Measurements from ENCODE around the gene TMEM62. TPM values are rescaled to one million over a fixed set of nuclear protein-coding genes. Genes with fewer than 3 reads are reported as not detected.

TMEM62 gene
- 1 to 10 TPM; 5.8 to 6.6 TPM for total RNA-seq

DNA sequence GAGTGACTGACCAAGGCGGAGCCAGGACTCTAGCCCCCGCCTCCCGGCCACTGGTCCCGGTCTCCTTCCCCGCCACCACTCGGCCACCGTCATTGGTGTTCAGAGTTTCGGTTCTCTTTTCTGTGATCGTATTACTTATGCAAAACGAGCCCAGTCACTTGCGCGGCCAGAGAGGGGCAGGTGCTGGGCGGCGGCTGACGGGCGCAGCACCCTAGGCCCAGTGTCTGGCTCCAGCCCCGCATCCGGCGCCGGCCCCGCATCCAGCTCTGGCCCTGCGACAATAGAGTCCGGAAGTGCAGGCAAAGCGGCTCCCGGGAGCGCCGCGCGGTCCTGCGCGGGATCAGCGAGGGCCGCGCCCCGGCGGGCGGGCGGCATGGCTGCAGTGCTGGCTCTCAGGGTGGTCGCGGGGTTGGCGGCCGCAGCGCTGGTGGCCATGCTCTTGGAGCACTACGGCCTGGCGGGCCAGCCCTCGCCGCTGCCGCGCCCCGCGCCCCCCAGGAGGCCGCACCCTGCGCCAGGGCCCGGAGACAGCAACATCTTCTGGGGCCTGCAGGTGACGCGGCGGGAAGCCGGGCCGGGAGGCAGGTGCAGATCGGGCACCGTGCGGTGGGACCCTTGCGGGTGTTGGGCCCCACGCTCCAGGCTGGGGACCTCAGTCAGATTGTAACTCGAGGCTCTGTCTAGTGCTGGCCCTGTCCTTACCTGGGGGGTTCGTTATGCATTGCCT is at the start of gene TMEM62:
Gene TMEM62 (plus strand): TSS at position 157 of the 727 bp plus-strand sequence. CDS start 217 bp downstream, at position 374.
- H3K27ac Mint-ChIP-seq = peak within 1 kb of the TSS; percentile 80
- peak; percentile 72 for DNase-seq
- peaks cover 3% of the 10 kb centered on the region for H3K9me3 Mint-ChIP-seq
- H3K27me3 Mint-ChIP-seq (ENCODE audit: low read depth) = peaks cover 6% of the 10 kb centered on the region
- peaks cover 12% of the 10 kb centered on the region for H3K36me3 Mint-ChIP-seq (ENCODE audit: low read depth)
- H3K4me3 Mint-ChIP-seq = peak within 1 kb of the TSS; percentile 84
- H3K4me1 Mint-ChIP-seq (ENCODE audit: low read depth) = peaks cover 16% of the 10 kb centered on the region
- intact Hi-C loops (cut with micrococcal nuclease) = loop anchor here (1.0 to 5.0 kb wide), 3 partner anchors 10 to 396 kb away; partner anchors contain the start of genes CDAN1 and UBR1
- CTCF ChIA-PET = interaction anchor here (0.6 to 1.2 kb wide), 2 partner anchors 18 to 27 kb away, joined by 3 to 5 read pairs; partner anchors contain the start of gene UBR1

GRCh38 chr15:43085921-43086320 is 47.5 kb upstream of the TMEM62 start:
- Mint-ChIP-seq H3K9me3 (no peaks in the 10 kb centered on the region), H3K4me1 (ENCODE audit: low read depth) (peaks cover 14% of the 10 kb centered on the region), H3K36me3 (ENCODE audit: low read depth) (peaks cover 29% of the 10 kb centered on the region), H3K27me3 (ENCODE audit: low read depth) (no peaks in the 10 kb centered on the region), H3K27ac (no peak overlapping the region), H3K4me3 (no peak overlapping the region)
- no peak for DNase-seq
- CTCF ChIA-PET = no interaction called here
- intact Hi-C loops (cut with micrococcal nuclease) = no loop called here

DNA sequence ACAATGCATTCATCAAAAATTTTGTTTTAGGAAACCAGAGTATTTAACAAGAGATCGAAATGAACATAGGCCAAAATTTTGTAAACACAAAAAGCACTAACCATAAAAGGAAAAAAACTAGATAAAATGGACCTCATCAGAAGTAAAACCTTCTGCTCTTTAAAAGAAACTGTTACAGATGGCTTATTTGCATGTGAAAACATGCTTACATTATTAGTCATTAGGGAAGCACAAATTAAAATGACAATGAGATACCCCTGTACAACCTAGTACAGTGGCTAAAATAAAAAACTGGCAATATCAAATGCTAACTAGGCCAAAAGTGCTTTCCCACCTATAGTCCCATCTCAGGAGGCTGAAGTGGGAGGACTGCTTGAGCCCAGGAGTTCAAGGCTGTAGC is 46.8 kb upstream of the TMEM62 start:
- intact Hi-C loops (cut with micrococcal nuclease) = no loop called here
- Mint-ChIP-seq H3K27ac (no peak overlapping the region), H3K27me3 (ENCODE audit: low read depth) (no peaks in the 10 kb centered on the region), H3K36me3 (ENCODE audit: low read depth) (peaks cover 29% of the 10 kb centered on the region), H3K9me3 (no peaks in the 10 kb centered on the region), H3K4me3 (no peak overlapping the region), H3K4me1 (ENCODE audit: low read depth) (peaks cover 14% of the 10 kb centered on the region)
- CTCF ChIA-PET = no interaction called here
- DNase-seq = no peak

DNA sequence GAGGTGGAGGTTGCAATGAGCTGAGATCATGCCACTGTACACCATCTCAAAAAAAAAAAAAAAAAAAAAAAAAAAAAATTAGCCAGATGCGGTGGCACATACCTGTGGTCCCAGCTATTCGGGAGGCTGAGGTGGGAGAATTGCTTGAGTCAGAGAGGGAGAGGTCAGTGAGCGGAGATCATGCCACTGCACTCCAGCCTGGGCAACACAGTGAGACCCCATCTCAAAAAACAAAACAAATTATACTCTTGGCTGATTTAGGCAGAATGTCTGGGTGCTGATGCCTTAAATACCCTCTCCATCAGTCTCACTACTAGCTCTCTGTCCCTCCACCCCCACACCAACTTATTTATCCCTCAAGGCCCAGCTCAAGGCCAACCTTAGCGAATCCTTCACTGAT is 41.5 kb upstream of the TMEM62 start:
- H3K4me3 Mint-ChIP-seq = no peak overlapping the region
- CTCF ChIA-PET = no interaction called here
- no peaks in the 10 kb centered on the region for H3K9me3 Mint-ChIP-seq
- peaks cover 28% of the 10 kb centered on the region for H3K4me1 Mint-ChIP-seq (ENCODE audit: low read depth)
- DNase-seq = no peak
- H3K27ac Mint-ChIP-seq = no peak overlapping the region
- no peaks in the 10 kb centered on the region for H3K27me3 Mint-ChIP-seq (ENCODE audit: low read depth)
- intact Hi-C loops (cut with micrococcal nuclease) = no loop called here
- peaks cover 15% of the 10 kb centered on the region for H3K36me3 Mint-ChIP-seq (ENCODE audit: low read depth)

- H3K27me3 Mint-ChIP-seq (ENCODE audit: low read depth) = no peaks in the 10 kb centered on the region
- no peaks in the 10 kb centered on the region for H3K9me3 Mint-ChIP-seq
- H3K36me3 Mint-ChIP-seq (ENCODE audit: low read depth) = peaks cover 22% of the 10 kb centered on the region
- H3K27ac Mint-ChIP-seq = no peak overlapping the region
- CTCF ChIA-PET = interaction anchor here (0.6 to 1.2 kb wide), 2 partner anchors 13 to 91 kb away, joined by 3 read pairs; no protein-coding TSS in a partner anchor
- intact Hi-C loops (cut with micrococcal nuclease) = no loop called here
- no peak overlapping the region for H3K4me3 Mint-ChIP-seq
- DNase-seq = no peak
- H3K4me1 Mint-ChIP-seq (ENCODE audit: low read depth) = peaks cover 36% of the 10 kb centered on the region
Measured at GRCh38 chr15:43093026-43093425, 40.4 kb upstream of the TMEM62 start.

DNA sequence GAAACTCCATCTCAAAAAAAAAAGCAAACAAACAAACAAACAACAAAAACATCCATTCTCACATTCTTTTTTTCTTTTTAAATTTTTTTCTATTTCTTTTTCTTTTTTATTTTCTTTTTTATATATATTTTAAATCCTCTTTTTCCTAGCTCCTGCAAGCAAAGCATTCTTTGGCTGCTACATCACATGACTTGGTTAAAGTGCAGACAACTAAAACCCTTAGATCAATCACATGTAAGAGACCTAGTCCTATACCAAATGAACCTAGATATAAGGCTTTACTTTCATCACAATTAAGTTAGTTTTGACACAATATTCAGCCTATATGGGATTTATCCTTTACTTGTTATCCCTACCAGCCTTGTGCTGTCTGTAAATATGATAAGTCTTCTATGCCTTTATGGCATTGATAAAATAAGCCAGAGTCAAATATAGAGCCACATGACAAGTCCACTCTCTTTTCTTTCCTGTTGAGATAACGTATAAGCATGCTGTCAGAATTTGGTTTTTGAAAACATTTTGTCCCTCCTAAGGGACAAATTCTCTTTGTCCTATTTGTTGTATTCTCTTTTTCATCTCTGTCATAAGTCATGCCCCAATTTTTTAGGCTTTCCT is 38.9 kb upstream of the TMEM62 start:
- peaks cover 42% of the 10 kb centered on the region for H3K4me1 Mint-ChIP-seq (ENCODE audit: low read depth)
- H3K9me3 Mint-ChIP-seq = no peaks in the 10 kb centered on the region
- intact Hi-C loops (cut with micrococcal nuclease) = loop anchor here (5.0 kb wide), 1 partner anchor 73 kb away; no protein-coding TSS in a partner anchor
- peaks cover 22% of the 10 kb centered on the region for H3K36me3 Mint-ChIP-seq (ENCODE audit: low read depth)
- no peak overlapping the region for H3K27ac Mint-ChIP-seq
- DNase-seq = no peak
- CTCF ChIA-PET = no interaction called here
- no peak overlapping the region for H3K4me3 Mint-ChIP-seq
- no peaks in the 10 kb centered on the region for H3K27me3 Mint-ChIP-seq (ENCODE audit: low read depth)

- H3K27ac Mint-ChIP-seq = no peak overlapping the region
- H3K27me3 Mint-ChIP-seq (ENCODE audit: low read depth) = no peaks in the 10 kb centered on the region
- H3K4me3 Mint-ChIP-seq = no peak overlapping the region
- no peaks in the 10 kb centered on the region for H3K9me3 Mint-ChIP-seq
- peaks cover 43% of the 10 kb centered on the region for H3K4me1 Mint-ChIP-seq (ENCODE audit: low read depth)
- CTCF ChIA-PET = interaction anchor here (1.0 kb wide), 1 partner anchor 22 kb away, joined by 4 read pairs; no protein-coding TSS in a partner anchor
- DNase-seq = no peak
- intact Hi-C loops (cut with micrococcal nuclease) = loop anchor here (5.0 kb wide), 1 partner anchor 72 kb away; no protein-coding TSS in a partner anchor
- H3K36me3 Mint-ChIP-seq (ENCODE audit: low read depth) = peaks cover 21% of the 10 kb centered on the region
Measured at GRCh38 chr15:43095243-43095642, 38.1 kb upstream of the TMEM62 start.

- H3K4me1 Mint-ChIP-seq (ENCODE audit: low read depth) = peaks cover 48% of the 10 kb centered on the region
- H3K36me3 Mint-ChIP-seq (ENCODE audit: low read depth) = peaks cover 22% of the 10 kb centered on the region
- intact Hi-C loops (cut with micrococcal nuclease) = loop anchor here (5.0 kb wide), 1 partner anchor 71 kb away; no protein-coding TSS in a partner anchor
- no peak overlapping the region for H3K4me3 Mint-ChIP-seq
- H3K9me3 Mint-ChIP-seq = no peaks in the 10 kb centered on the region
- no peaks in the 10 kb centered on the region for H3K27me3 Mint-ChIP-seq (ENCODE audit: low read depth)
- CTCF ChIA-PET = interaction anchor here (1.0 kb wide), 1 partner anchor 22 kb away, joined by 4 read pairs; no protein-coding TSS in a partner anchor
- H3K27ac Mint-ChIP-seq = no peak overlapping the region
- no peak for DNase-seq
Measured at GRCh38 chr15:43095708-43096347, 37.6 kb upstream of the TMEM62 start.

- Mint-ChIP-seq H3K36me3 (ENCODE audit: low read depth) (peaks cover 28% of the 10 kb centered on the region), H3K27ac (no peak overlapping the region), H3K9me3 (no peaks in the 10 kb centered on the region), H3K27me3 (ENCODE audit: low read depth) (no peaks in the 10 kb centered on the region), H3K4me1 (ENCODE audit: low read depth) (peaks cover 54% of the 10 kb centered on the region), H3K4me3 (no peak overlapping the region)
- no peak for DNase-seq
- CTCF ChIA-PET = no interaction called here
- intact Hi-C loops (cut with micrococcal nuclease) = loop anchor here (5.0 kb wide), 1 partner anchor 71 kb away; no protein-coding TSS in a partner anchor
Measured at GRCh38 chr15:43096411-43096810, 37.0 kb upstream of the TMEM62 start.

- CTCF ChIA-PET = no interaction called here
- Mint-ChIP-seq H3K27me3 (ENCODE audit: low read depth) (no peaks in the 10 kb centered on the region), H3K36me3 (ENCODE audit: low read depth) (peaks cover 37% of the 10 kb centered on the region), H3K4me3 (no peak overlapping the region), H3K9me3 (no peaks in the 10 kb centered on the region), H3K4me1 (ENCODE audit: low read depth) (peaks cover 70% of the 10 kb centered on the region), H3K27ac (no peak overlapping the region)
- intact Hi-C loops (cut with micrococcal nuclease) = loop anchor here (5.0 kb wide), 1 partner anchor 68 kb away; no protein-coding TSS in a partner anchor
- DNase-seq = no peak
Measured at GRCh38 chr15:43099105-43099845, 34.1 kb upstream of the TMEM62 start.

- peak overlapping the region; percentile 38 for H3K27ac Mint-ChIP-seq
- no peak overlapping the region for H3K4me3 Mint-ChIP-seq
- no peaks in the 10 kb centered on the region for H3K9me3 Mint-ChIP-seq
- peaks cover 37% of the 10 kb centered on the region for H3K36me3 Mint-ChIP-seq (ENCODE audit: low read depth)
- peak; percentile 14 for DNase-seq
- peaks cover 65% of the 10 kb centered on the region for H3K4me1 Mint-ChIP-seq (ENCODE audit: low read depth)
- intact Hi-C loops (cut with micrococcal nuclease) = loop anchor here (10.0 kb wide), 2 partner anchors 414 to 526 kb away; partner anchors contain the start of genes MAP1A and STARD9
- H3K27me3 Mint-ChIP-seq (ENCODE audit: low read depth) = no peaks in the 10 kb centered on the region
- CTCF ChIA-PET = interaction anchor here (0.6 kb wide), 1 partner anchor 27 kb away, joined by 3 read pairs; no protein-coding TSS in a partner anchor
Measured at GRCh38 chr15:43100971-43101370, 32.4 kb upstream of the TMEM62 start.
